ENCODE data around the gene LGR5.

DNA sequence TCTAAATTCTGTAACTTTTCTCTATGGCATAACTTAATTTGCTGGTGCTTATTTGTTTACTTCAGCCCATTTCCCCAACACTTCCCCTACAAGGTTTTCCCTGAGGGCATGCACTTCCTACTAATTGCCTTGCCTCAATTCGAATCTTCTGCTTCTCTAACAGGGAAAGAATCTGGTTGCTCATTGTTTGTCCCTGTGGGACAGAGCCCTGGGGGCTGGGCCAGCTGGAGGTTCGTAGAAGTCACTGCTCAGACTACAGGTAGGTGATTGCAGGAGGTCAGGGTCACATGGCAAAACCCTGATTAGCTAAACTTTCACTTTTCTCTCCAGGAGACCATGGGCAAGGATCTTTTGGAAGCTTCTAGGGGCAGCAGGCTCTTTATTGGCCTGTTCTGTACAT is 152.0 kb downstream of the LGR5 start:
- TF ChIP-seq, protein P1, sequence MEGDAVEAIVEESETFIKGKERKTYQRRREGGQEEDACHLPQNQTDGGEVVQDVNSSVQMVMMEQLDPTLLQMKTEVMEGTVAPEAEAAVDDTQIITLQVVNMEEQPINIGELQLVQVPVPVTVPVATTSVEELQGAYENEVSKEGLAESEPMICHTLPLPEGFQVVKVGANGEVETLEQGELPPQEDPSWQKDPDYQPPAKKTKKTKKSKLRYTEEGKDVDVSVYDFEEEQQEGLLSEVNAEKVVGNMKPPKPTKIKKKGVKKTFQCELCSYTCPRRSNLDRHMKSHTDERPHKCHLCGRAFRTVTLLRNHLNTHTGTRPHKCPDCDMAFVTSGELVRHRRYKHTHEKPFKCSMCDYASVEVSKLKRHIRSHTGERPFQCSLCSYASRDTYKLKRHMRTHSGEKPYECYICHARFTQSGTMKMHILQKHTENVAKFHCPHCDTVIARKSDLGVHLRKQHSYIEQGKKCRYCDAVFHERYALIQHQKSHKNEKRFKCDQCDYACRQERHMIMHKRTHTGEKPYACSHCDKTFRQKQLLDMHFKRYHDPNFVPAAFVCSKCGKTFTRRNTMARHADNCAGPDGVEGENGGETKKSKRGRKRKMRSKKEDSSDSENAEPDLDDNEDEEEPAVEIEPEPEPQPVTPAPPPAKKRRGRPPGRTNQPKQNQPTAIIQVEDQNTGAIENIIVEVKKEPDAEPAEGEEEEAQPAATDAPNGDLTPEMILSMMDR (IDR thresholded peaks at IDR 0.05; ENCODE audit: low read depth, low read length), result no peak
- TF ChIP-seq EZH2phosphoT487 (IDR thresholded peaks at IDR 0.05; ENCODE audit: low read depth), result no peak

Data from OCI-LY3 (cell line).